ENCODE measurements around the gene AQP7. TPM values are rescaled to one million over a fixed set of nuclear protein-coding genes. Genes with fewer than 3 reads are reported as not detected.
"Not testable (repeated sequence)": the region's sequence is repeated elsewhere in the genome, so short reads cannot be mapped to it uniquely, and the experiment has no call there.

Gene AQP7
- total RNA-seq: 100 to 1,000 TPM; 136 to 498 (median 197) TPM

DNA sequence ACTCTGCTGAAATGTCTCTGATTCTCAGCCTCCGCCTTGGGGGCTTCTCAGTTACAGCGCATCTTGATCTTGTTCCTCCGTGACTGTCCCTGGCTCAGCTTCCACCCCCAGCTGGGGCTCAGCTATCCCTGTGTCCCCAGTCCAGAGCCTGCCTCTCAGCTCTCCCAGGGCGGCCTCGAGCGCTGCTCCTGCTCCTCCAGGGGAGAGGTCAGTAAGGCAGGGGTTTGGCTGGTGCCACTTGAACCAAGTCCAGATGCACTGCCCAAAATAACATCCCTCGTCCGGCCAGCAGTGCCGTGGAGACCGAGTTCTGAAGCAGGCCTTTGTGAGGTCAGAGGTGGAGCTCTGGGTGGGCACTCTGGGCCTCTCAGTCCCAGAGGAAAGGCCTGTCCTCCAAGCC is at the start of gene AQP7:
Gene AQP7, minus strand, starts transcription at position 198 of the 400 bp plus-strand sequence. CDS start 1,306 bp downstream, outside the sequence.
- TF ChIP-seq, protein P1, sequence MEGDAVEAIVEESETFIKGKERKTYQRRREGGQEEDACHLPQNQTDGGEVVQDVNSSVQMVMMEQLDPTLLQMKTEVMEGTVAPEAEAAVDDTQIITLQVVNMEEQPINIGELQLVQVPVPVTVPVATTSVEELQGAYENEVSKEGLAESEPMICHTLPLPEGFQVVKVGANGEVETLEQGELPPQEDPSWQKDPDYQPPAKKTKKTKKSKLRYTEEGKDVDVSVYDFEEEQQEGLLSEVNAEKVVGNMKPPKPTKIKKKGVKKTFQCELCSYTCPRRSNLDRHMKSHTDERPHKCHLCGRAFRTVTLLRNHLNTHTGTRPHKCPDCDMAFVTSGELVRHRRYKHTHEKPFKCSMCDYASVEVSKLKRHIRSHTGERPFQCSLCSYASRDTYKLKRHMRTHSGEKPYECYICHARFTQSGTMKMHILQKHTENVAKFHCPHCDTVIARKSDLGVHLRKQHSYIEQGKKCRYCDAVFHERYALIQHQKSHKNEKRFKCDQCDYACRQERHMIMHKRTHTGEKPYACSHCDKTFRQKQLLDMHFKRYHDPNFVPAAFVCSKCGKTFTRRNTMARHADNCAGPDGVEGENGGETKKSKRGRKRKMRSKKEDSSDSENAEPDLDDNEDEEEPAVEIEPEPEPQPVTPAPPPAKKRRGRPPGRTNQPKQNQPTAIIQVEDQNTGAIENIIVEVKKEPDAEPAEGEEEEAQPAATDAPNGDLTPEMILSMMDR (IDR thresholded peaks at IDR 0.05; ENCODE audit: low read depth): not testable (repeated sequence)

DNA sequence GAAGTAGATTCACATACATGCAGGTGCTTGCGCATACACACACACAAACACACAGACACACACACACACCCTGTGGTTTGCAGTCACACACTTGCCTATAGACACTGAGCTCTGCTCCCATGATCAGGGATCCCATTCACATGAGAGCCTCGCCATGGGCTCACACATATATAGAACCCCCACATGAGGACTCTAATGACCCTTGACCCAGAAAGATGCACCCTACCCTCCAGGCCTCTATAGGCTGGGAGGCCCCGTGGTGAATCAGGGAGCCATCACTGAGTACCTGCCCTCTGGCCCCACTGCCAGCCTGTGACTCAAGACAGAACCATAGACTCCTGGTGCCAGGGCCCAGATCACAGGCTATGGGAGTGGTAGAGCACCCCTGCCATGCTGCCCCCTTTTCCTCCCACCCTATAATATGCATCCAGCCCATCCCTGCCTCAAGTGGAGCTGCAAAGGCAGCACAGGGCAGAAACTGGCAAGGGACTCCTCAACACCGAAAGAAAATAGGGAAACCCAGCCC is 48.3 kb upstream of the AQP7 start:
- TF ChIP-seq, protein P1 (IDR thresholded peaks at IDR 0.05; ENCODE audit: low read depth): no peak

DNA sequence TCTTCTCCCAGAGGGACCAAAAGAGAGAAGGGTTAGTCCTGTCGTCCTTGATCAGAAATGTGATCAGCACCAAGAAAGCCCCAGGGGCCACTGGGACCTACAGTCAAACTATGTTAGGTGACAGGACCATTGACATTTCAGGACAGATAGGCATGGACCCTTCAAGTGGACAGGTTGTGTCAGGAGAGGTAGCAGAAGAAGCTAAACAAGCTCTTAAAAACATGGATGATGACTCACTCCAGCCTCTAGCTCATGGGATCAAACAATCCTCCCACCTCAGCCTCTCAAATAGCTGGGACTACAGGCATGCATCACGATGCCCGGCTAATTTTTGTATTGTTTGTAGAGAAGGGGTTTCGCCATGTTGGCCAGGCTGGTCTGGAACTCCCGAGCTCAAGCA is 47.3 kb upstream of the AQP7 start:
- TF ChIP-seq, protein P1 (IDR thresholded peaks at IDR 0.05; ENCODE audit: low read depth): no peak

DNA sequence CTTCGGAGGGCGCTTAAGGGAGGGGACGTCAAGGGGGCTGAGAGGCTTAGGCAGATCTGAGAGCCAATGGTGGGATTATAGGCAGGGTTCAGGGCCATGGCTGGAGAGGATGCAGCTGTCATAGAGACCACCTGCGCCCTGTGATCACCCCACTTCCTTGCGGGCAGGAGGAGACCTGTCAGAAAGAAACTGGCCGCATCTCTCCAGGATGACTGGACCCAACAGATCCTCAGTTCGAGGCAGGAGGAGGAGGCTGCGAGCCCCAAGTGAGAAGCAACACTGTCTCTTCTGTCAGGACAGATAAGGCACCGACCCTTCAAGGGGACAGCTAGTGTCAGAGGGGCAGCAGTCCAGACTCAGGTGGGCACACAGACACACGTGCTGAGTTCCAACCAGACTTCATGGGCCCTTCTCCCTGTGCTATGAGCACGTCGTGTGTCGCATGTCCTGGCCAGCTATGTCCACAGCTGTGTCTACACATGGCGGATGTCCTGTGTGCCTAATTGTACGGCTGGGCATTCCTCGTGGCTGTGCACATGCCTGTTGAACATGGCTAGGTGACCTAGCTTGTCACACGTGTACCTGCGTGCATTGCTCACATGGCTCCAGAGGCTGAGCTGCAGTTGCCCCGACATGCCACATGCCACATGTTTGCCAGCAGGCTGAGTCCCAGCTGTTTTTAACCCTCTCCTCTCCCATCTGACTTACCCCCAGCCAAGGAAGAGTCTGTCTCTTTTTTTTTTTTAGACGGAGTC is 45.6 kb upstream of the AQP7 start:
- TF ChIP-seq, protein P1 (IDR thresholded peaks at IDR 0.05; ENCODE audit: low read depth): no peak

DNA sequence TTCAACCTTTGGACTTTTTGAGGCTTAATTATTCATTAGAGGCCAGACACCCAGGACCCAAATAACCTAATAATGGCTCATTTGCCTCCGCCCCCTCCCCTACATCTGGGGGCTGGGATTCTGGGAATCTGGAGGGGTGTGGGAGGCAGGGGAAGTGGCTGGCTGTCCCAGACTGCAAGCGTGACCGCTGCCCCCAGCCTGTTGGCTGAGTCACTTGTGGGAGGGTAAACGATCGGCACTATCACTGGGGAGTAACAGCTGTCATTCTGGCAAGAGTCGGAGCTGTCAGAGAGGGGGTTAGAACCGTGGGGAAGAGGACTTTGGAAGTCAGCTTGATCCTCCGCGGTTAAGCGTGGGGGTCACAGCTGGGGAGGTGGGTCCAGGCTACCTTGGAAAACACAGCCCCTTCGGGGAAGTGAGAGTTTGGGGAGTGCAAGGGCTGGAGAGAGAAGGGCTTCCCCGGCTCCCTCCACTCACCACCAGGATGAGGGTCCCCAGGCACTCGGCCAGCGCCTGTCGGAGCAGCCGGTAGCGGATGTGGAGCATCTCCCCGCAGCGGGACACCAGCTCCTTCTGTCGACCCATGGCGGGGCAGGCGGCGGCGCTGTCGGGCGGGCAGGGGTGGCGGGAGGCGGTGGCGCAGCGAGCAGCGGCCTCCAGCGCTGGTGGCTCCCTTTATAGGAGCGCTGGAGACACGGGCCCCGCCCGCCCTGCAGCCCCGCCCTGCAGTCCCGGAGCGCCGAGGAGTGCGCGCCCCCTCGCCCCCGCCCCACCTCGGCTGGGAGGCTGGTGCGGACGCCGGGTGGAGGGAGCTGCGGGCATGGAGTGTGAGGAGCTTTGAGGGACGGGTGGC is 44.8 kb upstream of the AQP7 start, which contains the start of gene AQP3:
Gene AQP3, minus strand, starts transcription at position 648 of the 853 bp plus-strand sequence. Its CDS starts 63 bp downstream, at position 585.
- TF ChIP-seq, protein P1 (IDR thresholded peaks at IDR 0.05; ENCODE audit: low read depth): no peak

DNA sequence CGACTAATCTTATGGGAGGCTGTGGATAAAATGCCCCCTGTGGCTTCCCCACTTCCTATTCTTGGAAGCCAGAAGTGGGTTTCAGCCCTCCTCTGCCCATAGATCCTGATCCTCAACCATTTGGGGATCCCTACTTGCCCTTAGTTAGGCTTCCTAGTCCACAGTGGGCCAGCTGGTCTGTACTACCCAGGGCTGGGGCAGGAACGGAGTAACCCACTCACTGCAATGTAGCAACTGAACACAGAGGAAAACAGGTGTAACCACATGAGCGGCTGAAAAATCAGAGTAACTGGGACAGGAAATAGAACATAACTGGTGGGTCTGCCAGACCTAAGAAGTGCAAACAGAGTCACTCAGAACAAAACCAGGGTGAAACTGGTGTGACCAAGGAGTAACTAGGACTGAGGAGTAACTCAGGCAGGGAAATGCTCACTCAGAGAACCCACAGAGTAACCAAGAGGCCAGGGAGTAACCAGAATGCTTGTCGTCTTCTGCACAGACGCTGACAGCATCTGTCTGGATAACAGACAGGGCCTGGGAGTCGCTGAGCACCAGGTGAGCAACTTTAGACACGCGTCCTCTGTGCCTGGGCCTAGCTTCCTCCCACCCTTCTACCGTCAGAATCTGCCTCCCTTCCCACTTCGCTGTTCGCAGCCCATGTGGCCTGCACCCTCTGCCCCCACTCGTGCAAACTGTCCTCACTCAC is 44.0 kb upstream of the AQP7 start:
- TF ChIP-seq, protein P1 (IDR thresholded peaks at IDR 0.05; ENCODE audit: low read depth): no peak
